Caki2 (cell line): ENCODE results near the gene CIAPIN1. TPM values are rescaled to one million over a fixed set of nuclear protein-coding genes. Genes with fewer than 3 reads are reported as not detected.

ENCODE experiments used
- DNase-seq: peaks from one replicate; pipeline ENCODE4 v3.0.0-alpha.2; 2015; ENCODE audit warnings: low read depth
- in situ Hi-C: cut with HindIII; loops from 2 replicates; pipeline ENCODE4 v1.10.0; 2016; ENCODE audit warnings: low sequenced_read_pairs, low pct_unique_long_range_greater_than_20kb, mixed read lengths
- total RNA-seq: library from RNA; depleted of rRNA; stranded (reverse); fragments of >200 nt; shearing (Covaris generic); gene quantifications from 2 replicates; pipeline ENCODE4 v1.2.3, GENCODE V29; 2014; ENCODE audit warnings: low replicate concordance; rRNA removed

The CIAPIN1 gene
- total RNA-seq: 89.8 and 130 TPM in 2 replicates

GRCh38 chr16:57447186-57447962 lies at the start of gene CIAPIN1, which contains the start of gene COQ9:
CIAPIN1 (minus strand) TSS chr16:57447385; CDS start chr16:57440928, 6,457 bp downstream.
COQ9 (plus strand) TSS chr16:57447479; CDS start chr16:57447506, 27 bp downstream.
- in situ Hi-C loops: no loop called here
- DNase-seq: peak; percentile 84

- in situ Hi-C loops: no loop called here
- DNase-seq: no peak
These were observed 46.6 kb upstream of the CIAPIN1 start for GRCh38 chr16:57493767-57494166.

- DNase-seq: no peak
- in situ Hi-C loops: no loop called here
These were observed 42.0 kb upstream of the CIAPIN1 start for GRCh38 chr16:57489229-57489628.

DNA sequence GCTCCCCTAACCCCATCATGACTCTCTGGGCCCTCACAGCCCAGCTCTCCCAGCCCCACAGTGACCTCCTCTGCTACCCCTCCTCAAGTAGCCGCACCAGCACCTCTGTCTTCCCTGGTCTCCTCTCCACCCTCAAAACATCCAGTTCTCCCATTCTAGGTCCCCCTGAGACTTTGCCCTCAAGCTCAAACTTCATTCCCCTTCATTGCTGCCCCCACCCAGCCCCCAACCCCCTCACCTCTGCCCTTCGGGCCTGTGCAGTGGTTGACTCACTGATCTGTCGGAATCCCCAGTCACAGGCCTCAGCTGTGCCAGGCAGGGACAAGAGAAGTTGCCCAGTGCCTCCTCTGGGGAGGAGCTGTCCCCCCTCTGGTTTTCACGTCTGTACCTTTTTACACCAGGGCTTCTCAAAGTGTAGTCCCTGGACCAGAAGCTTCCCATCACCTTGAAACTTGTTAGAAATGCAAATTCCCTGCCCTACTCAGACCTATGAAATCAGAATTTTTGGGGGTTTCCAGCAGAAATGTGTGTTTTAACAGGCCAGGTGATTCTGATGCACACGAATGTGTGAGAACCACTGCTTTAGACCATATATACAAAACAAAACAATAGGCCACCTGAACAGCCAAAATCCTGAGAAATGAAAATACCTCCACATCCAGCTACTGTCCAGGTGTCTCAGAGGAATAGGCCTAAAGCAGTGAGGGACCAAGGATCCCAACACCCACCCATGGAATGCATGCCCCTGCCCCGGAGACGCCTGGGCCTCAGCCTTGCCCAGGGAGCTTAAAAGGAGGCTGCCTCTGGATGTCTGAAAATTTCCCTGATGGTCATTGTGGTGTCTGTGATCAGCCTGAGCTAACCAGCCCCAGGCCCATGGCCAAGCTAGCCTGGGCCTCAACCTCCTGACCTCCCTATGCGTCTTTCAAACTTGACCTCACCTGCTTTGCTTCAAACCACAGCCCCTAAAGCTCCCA lies 40.0 kb upstream of the CIAPIN1 start:
- in situ Hi-C loops: no loop called here
- no peak for DNase-seq

GRCh38 chr16:57485916-57486857 lies 39.0 kb upstream of the CIAPIN1 start, which contains the start of gene DOK4:
DOK4 (minus strand) TSS chr16:57486493; CDS start chr16:57479507, 6,986 bp downstream.
- DNase-seq: no peak
- in situ Hi-C loops: no loop called here

GRCh38 chr16:57485091-57485915 lies 38.1 kb upstream of the CIAPIN1 start:
- DNase-seq: no peak
- in situ Hi-C loops: no loop called here

- DNase-seq: no peak
- in situ Hi-C loops: no loop called here
These were observed 37.4 kb upstream of the CIAPIN1 start for GRCh38 chr16:57484515-57485005.

DNA sequence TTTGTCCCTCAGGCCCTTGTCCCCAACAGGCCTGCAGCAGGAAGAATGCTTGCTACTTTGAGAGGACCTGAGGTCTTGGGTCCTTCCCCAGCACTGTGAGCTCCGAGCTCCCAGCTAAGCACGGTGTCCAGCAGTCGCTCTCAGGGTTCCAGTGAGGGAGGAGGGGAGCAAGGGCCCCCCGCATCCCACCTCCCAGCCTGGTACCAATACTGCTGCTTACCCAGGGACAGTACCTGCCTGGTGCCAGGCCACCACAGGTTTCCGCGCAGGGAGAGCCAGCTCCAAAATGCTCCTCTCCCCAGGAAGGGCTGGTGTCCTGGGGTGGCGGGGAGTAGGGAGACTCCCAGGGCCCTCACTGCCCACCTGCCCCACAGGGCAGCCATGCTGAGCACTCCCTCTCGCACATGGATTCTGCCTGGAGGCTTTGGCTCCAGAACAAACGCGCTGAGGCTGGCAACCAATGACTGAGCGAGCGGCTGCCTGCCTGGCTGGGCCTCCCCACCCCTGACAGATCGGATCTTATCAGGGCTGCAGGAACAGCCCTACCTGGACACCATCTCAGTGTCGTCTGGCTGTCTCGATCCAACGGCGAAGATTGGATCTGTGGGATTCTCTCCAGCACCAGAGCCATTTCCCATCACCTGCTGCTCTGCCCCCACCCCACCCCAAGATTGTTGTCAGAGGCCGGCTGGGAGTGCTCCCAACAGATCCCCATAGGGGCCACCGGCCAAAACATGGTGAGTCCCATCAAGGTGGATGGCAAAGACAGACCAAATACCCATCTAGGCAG lies 36.7 kb upstream of the CIAPIN1 start:
- no peak for DNase-seq
- in situ Hi-C loops: no loop called here

GRCh38 chr16:57482845-57483545 lies 35.8 kb upstream of the CIAPIN1 start:
- in situ Hi-C loops: no loop called here
- DNase-seq: no peak

GRCh38 chr16:57481421-57481820 lies 34.2 kb upstream of the CIAPIN1 start:
- in situ Hi-C loops: no loop called here
- DNase-seq: no peak

GRCh38 chr16:57480754-57481230 lies 33.6 kb upstream of the CIAPIN1 start:
- in situ Hi-C loops: no loop called here
- no peak for DNase-seq

DNA sequence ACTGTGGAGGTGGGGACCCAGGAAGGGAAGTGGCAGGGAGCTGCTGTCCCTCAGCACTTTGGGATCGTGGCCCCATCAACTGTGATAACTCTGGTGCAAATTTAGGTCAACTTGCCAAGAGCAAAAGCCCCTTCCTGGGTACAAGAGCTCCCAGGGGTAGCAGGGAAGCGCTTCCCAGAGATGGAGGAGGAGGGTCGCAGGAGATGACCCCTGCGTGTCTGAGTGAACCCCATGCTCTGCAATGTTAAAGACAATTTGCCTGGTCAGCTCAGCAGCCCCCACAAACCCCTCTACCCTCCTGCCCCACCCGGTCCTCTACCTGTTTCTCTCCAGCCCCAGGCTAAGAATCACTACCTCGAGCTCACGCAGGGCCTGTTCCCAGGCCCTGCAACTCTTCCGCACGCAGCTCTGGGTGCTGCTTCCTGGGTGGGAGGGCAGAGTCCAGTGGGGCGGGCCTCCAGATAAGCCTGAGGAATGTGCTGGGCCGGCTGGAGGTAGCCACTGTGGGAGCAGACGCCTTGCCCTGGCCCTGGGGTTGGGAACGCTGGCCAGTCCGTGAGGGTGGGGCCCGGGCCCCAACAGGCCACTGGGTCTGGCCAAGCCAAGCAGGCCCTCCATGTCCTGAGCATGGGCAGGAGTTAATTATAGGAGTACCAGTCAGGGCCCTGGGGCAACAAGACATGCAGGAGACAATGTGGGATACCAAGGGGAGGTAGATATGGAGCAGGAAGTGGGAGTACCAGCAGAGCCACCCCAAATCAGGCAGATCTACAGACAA lies 33.0 kb upstream of the CIAPIN1 start:
- DNase-seq: peak; percentile 40
- in situ Hi-C loops: no loop called here

DNA sequence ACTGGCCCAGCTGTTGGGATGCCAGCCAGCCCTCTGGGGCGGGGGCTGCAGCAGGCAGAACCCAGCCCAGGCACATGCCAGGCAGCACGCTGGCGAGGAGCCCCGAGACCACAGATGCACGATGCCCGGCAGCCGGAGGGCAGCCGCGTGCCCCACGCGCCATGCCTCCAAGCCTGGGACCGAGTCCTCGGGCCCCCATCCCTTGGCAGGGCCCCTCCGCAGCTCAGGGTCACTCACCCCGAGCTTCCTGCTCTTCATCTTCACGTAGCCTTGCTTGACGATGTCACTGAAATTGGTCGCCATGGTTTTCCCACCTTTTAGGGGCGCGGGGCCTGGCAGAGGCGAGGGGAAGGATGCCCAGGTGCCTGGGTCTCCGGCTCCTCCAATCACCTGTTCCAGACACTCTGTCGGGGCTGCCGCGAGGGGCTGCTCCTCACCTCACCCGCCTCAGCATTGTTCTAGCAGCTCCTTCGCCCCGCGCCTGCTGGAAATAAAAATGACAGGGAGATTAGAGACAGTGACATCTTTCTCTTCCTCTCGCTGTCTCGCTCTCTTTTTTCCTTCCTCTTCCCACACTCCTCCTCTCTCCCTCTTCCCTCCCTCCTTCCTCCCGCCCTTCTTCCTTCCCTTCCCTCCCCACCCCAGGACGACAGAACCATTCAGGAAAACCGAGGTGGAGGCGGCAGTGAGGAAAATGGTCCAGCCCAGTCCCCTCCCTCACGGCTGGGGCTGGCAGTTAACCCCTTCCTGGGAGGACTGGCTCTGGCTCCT lies 32.2 kb upstream of the CIAPIN1 start:
- DNase-seq: peak; percentile 27
- in situ Hi-C loops: no loop called here
